Suprapubic skin (tissue), 4 donors: ENCODE data around the gene NOSIP.

Source experiments
- POLR2A ChIP-seq, 2 donors: fragments of 450-650 bp; IDR thresholded peaks; one replicate each; pipeline ENCODE4 v1.6.1; 2017; ENCODE audit warnings: antibody characterized with exemption in 2 of 2, mild to moderate bottlenecking in 2 of 2, moderate library complexity in 2 of 2
- POLR2AphosphoS5 ChIP-seq, 3 donors: sonication (generic); formaldehyde crosslinking; IDR thresholded peaks; one replicate each; pipeline ENCODE4 v1.6.1; 2017; ENCODE audit warnings: antibody characterized with exemption in 3 of 3
- TF ChIP-seq, protein P1 (sequence below), 2 donors: fragments of 200-600 bp in 1 of 2; fragments of 450-650 bp in 1 of 2; sonication (generic) in 1 of 2; IDR thresholded peaks; one replicate each; pipeline ENCODE4 v1.5.1; 2016 to 2019; ENCODE audit warnings: antibody characterized with exemption in 2 of 2, mild to moderate bottlenecking in 1 of 2, moderate library complexity in 1 of 2

DNA sequence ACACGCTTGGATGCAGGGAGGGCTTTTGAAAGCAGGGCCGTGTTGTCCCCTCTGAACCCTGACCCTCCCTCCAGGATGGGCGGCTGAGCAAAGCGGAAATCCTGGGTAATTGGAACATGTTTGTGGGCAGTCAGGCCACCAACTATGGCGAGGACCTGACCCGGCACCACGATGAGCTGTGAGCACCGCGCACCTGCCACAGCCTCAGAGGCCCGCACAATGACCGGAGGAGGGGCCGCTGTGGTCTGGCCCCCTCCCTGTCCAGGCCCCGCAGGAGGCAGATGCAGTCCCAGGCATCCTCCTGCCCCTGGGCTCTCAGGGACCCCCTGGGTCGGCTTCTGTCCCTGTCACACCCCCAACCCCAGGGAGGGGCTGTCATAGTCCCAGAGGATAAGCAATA lies 37.3 kb downstream of the NOSIP start:
- TF ChIP-seq POLR2A (IDR thresholded peaks at IDR 0.05) (no peak), POLR2AphosphoS5 (IDR thresholded peaks at IDR 0.05) (no peak)
- TF ChIP-seq, protein P1, sequence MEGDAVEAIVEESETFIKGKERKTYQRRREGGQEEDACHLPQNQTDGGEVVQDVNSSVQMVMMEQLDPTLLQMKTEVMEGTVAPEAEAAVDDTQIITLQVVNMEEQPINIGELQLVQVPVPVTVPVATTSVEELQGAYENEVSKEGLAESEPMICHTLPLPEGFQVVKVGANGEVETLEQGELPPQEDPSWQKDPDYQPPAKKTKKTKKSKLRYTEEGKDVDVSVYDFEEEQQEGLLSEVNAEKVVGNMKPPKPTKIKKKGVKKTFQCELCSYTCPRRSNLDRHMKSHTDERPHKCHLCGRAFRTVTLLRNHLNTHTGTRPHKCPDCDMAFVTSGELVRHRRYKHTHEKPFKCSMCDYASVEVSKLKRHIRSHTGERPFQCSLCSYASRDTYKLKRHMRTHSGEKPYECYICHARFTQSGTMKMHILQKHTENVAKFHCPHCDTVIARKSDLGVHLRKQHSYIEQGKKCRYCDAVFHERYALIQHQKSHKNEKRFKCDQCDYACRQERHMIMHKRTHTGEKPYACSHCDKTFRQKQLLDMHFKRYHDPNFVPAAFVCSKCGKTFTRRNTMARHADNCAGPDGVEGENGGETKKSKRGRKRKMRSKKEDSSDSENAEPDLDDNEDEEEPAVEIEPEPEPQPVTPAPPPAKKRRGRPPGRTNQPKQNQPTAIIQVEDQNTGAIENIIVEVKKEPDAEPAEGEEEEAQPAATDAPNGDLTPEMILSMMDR (IDR thresholded peaks at IDR 0.05): no peak
